Tongue (tissue), 2 donors: ENCODE measurements around the gene ZFP82. TPM values are rescaled to one million over a fixed set of nuclear protein-coding genes. Genes with fewer than 3 reads are reported as not detected.

Source experiments
- DNase-seq: peaks from one replicate; pipeline ENCODE4 v3.0.0-alpha.2; 2015
- total RNA-seq: library from RNA; depleted of rRNA; stranded (reverse); fragments of >200 nt; gene quantifications from one replicate; pipeline ENCODE4 v1.2.3, GENCODE V29; 2014

Gene ZFP82
- total RNA-seq: 13.8 TPM

GRCh38 chr19:36418287-36419001 is at the start of gene ZFP82:
ZFP82 (minus strand) TSS chr19:36418644; CDS start chr19:36409789, 8,855 bp downstream.
- peak; percentile 95 for DNase-seq

GRCh38 chr19:36460046-36460445 is 41.6 kb upstream of the ZFP82 start:
- no peak for DNase-seq

GRCh38 chr19:36456831-36457230 is 38.4 kb upstream of the ZFP82 start:
- DNase-seq: no peak

- DNase-seq: no peak
Observed at GRCh38 chr19:36449059-36449670, 30.7 kb upstream of the ZFP82 start.

- DNase-seq: no peak
Observed at GRCh38 chr19:36441339-36441738, 22.9 kb upstream of the ZFP82 start.

GRCh38 chr19:36436531-36436930 is 18.1 kb upstream of the ZFP82 start:
- DNase-seq: no peak

GRCh38 chr19:36423925-36424324 is 5.5 kb upstream of the ZFP82 start:
- DNase-seq: no peak

- no peak for DNase-seq
Observed at GRCh38 chr19:36421749-36422481, 3.5 kb upstream of the ZFP82 start.

GRCh38 chr19:36420961-36421748 is 2.7 kb upstream of the ZFP82 start:
- peak; percentile 64 for DNase-seq

- peak; percentile 2 for DNase-seq
Observed at GRCh38 chr19:36417752-36418286, 625 bp downstream of the ZFP82 start.

GRCh38 chr19:36409841-36410240 is 8.6 kb downstream of the ZFP82 start:
- DNase-seq: no peak

GRCh38 chr19:36408101-36408500 is 10.3 kb downstream of the ZFP82 start:
- no peak for DNase-seq

- no peak for DNase-seq
Observed at GRCh38 chr19:36404498-36404897, 13.9 kb downstream of the ZFP82 start.

- DNase-seq: no peak
Observed at GRCh38 chr19:36401475-36401874, 17.0 kb downstream of the ZFP82 start.

GRCh38 chr19:36398571-36398970 is 19.9 kb downstream of the ZFP82 start:
- DNase-seq: no peak

GRCh38 chr19:36392916-36393673 is 25.3 kb downstream of the ZFP82 start:
- no peak for DNase-seq

GRCh38 chr19:36379510-36379819 is 39.0 kb downstream of the ZFP82 start:
- no peak for DNase-seq

- DNase-seq: peak; percentile 98
Observed at GRCh38 chr19:36378625-36379509, 39.6 kb downstream of the ZFP82 start, which contains the start of gene ZFP14. ZFP14 (minus strand) TSS chr19:36379201; CDS start chr19:36367892, 11,309 bp downstream.

GRCh38 chr19:36377541-36378178 is 40.8 kb downstream of the ZFP82 start:
- DNase-seq: no peak

- no peak for DNase-seq
Observed at GRCh38 chr19:36373638-36374156, 44.7 kb downstream of the ZFP82 start.
